ENCODE data around the gene MAP2.

- TF ChIP-seq CTCF (conservative IDR thresholded peaks at IDR 0.05) (no peak), EZH2 (IDR thresholded peaks at IDR 0.05; ENCODE audit: low read depth) (no peak)
Measured at GRCh38 chr2:209591021-209591420, 167.2 kb downstream of the MAP2 start.

All from PC-9 (cell line).